ENCODE results near the gene GLYATL3. TPM values are rescaled to one million over a fixed set of nuclear protein-coding genes. Genes with fewer than 3 reads are reported as not detected.

GLYATL3 gene
- total and polyA plus RNA-seq, 5 donors from 2014 or later = not detected

- H3K9me3 ChIP-seq (ENCODE audit: control insufficient read depth in 2 of 2, low read length in 2 of 2) = no peaks in the 10 kb centered on the region
- H3K4me3 Mint-ChIP-seq = no peak overlapping the region
- ATAC-seq (ENCODE audit: low read depth in 2 of 2) = no peak
- no peak for DNase-seq
- H3K36me3 ChIP-seq (ENCODE audit: control insufficient read depth, insufficient read depth, low read length) = no peaks in the 10 kb centered on the region
- peaks cover 0 to 4% (median 0%) of the 10 kb centered on the region in 7 donors for H3K9me3 Mint-ChIP-seq
- no peak overlapping the region for H3K27ac Mint-ChIP-seq
- no peak overlapping the region for H3K27ac ChIP-seq (ENCODE audit: insufficient read depth, low read length, poor library complexity, severe bottlenecking)
- no peaks in the 10 kb centered on the region for H3K4me1 Mint-ChIP-seq
- H3K4me3 ChIP-seq (ENCODE audit: low read depth, low read length) = no peak overlapping the region
- no peaks in the 10 kb centered on the region for H3K4me1 ChIP-seq (ENCODE audit: control insufficient read depth, insufficient read depth, low read length, poor library complexity, severe bottlenecking)
- H3K36me3 Mint-ChIP-seq = no peaks in the 10 kb centered on the region
- H3K27me3 ChIP-seq (ENCODE audit: control insufficient read depth, insufficient read depth, low read length) = no peaks in the 10 kb centered on the region
- no peaks in the 10 kb centered on the region for H3K27me3 Mint-ChIP-seq
These were observed 63.5 kb downstream of the GLYATL3 start for GRCh38 chr6:49563006-49563886.

- no peak for DNase-seq
- no peaks in the 10 kb centered on the region for H3K36me3 Mint-ChIP-seq
These were observed 64.8 kb downstream of the GLYATL3 start for GRCh38 chr6:49564552-49564951.

GRCh38 chr6:49565261-49565660 is 65.5 kb downstream of the GLYATL3 start:
- DNase-seq (no peak), ATAC-seq (ENCODE audit: low read depth in 2 of 2) (no peak)
- H3K27me3 Mint-ChIP-seq = no peaks in the 10 kb centered on the region
- no peaks in the 10 kb centered on the region for H3K27me3 ChIP-seq (ENCODE audit: control insufficient read depth, insufficient read depth, low read length)
- no peaks in the 10 kb centered on the region for H3K9me3 ChIP-seq (ENCODE audit: control insufficient read depth in 2 of 2, low read length in 2 of 2)
- H3K4me3 ChIP-seq (ENCODE audit: low read depth, low read length) = no peak overlapping the region
- peaks cover 0 to 4% (median 0%) of the 10 kb centered on the region in 7 donors for H3K9me3 Mint-ChIP-seq
- no peaks in the 10 kb centered on the region for H3K36me3 Mint-ChIP-seq
- H3K27ac ChIP-seq (ENCODE audit: insufficient read depth, low read length, poor library complexity, severe bottlenecking) = no peak overlapping the region
- H3K4me3 Mint-ChIP-seq = no peak overlapping the region
- no peak overlapping the region for H3K27ac Mint-ChIP-seq
- H3K4me1 ChIP-seq (ENCODE audit: control insufficient read depth, insufficient read depth, low read length, poor library complexity, severe bottlenecking) = no peaks in the 10 kb centered on the region
- H3K4me1 Mint-ChIP-seq = no peaks in the 10 kb centered on the region
- no peaks in the 10 kb centered on the region for H3K36me3 ChIP-seq (ENCODE audit: control insufficient read depth, insufficient read depth, low read length)

More at GRCh38 chr6:49564552-49564951, 64.8 kb downstream of the GLYATL3 start:
- Histone ChIP-seq H3K36me3 (ENCODE audit: control insufficient read depth, insufficient read depth, low read length) (no peaks in the 10 kb centered on the region), H3K27me3 (ENCODE audit: control insufficient read depth, insufficient read depth, low read length) (no peaks in the 10 kb centered on the region), H3K4me3 (ENCODE audit: low read depth, low read length) (no peak overlapping the region), H3K27ac (ENCODE audit: insufficient read depth, low read length, poor library complexity, severe bottlenecking) (no peak overlapping the region), H3K4me1 (ENCODE audit: control insufficient read depth, insufficient read depth, low read length, poor library complexity, severe bottlenecking) (no peaks in the 10 kb centered on the region), H3K9me3 (ENCODE audit: control insufficient read depth in 2 of 2, low read length in 2 of 2) (no peaks in the 10 kb centered on the region)
- Mint-ChIP-seq H3K9me3 (peaks cover 0 to 4% (median 0%) of the 10 kb centered on the region in 7 donors), H3K27ac (no peak overlapping the region), H3K4me3 (no peak overlapping the region), H3K4me1 (no peaks in the 10 kb centered on the region), H3K27me3 (no peaks in the 10 kb centered on the region)
- ATAC-seq (ENCODE audit: low read depth in 2 of 2) = no peak

- Mint-ChIP-seq H3K27me3 (no peaks in the 10 kb centered on the region), H3K9me3 (peaks cover 0 to 4% (median 0%) of the 10 kb centered on the region in 7 donors), H3K36me3 (no peaks in the 10 kb centered on the region), H3K4me1 (no peaks in the 10 kb centered on the region), H3K27ac (no peak overlapping the region), H3K4me3 (no peak overlapping the region)
- ATAC-seq (ENCODE audit: low read depth in 2 of 2) (no peak), DNase-seq (no peak)
- H3K36me3 ChIP-seq (ENCODE audit: control insufficient read depth, insufficient read depth, low read length) = no peaks in the 10 kb centered on the region
- H3K27me3 ChIP-seq (ENCODE audit: control insufficient read depth, insufficient read depth, low read length) = no peaks in the 10 kb centered on the region
- no peak overlapping the region for H3K4me3 ChIP-seq (ENCODE audit: low read depth, low read length)
- H3K4me1 ChIP-seq (ENCODE audit: control insufficient read depth, insufficient read depth, low read length, poor library complexity, severe bottlenecking) = no peaks in the 10 kb centered on the region
- H3K9me3 ChIP-seq (ENCODE audit: control insufficient read depth in 2 of 2, low read length in 2 of 2) = no peaks in the 10 kb centered on the region
- H3K27ac ChIP-seq (ENCODE audit: insufficient read depth, low read length, poor library complexity, severe bottlenecking) = no peak overlapping the region
These were observed 66.1 kb downstream of the GLYATL3 start for GRCh38 chr6:49565855-49566254.

GRCh38 chr6:49570474-49571079 is 70.9 kb downstream of the GLYATL3 start:
- Mint-ChIP-seq H3K27ac (no peak overlapping the region), H3K4me3 (no peak overlapping the region), H3K27me3 (no peaks in the 10 kb centered on the region), H3K4me1 (no peaks in the 10 kb centered on the region), H3K36me3 (no peaks in the 10 kb centered on the region), H3K9me3 (no peaks in the 10 kb centered on the region)
- ATAC-seq (ENCODE audit: low read depth in 2 of 2) (no peak), DNase-seq (no peak)
- H3K4me3 ChIP-seq (ENCODE audit: low read depth, low read length) = no peak overlapping the region
- no peak overlapping the region for H3K27ac ChIP-seq (ENCODE audit: insufficient read depth, low read length, poor library complexity, severe bottlenecking)
- no peaks in the 10 kb centered on the region for H3K27me3 ChIP-seq (ENCODE audit: control insufficient read depth, insufficient read depth, low read length)
- H3K4me1 ChIP-seq (ENCODE audit: control insufficient read depth, insufficient read depth, low read length, poor library complexity, severe bottlenecking) = no peaks in the 10 kb centered on the region
- H3K36me3 ChIP-seq (ENCODE audit: control insufficient read depth, insufficient read depth, low read length) = no peaks in the 10 kb centered on the region
- H3K9me3 ChIP-seq (ENCODE audit: control insufficient read depth in 2 of 2, low read length in 2 of 2) = no peaks in the 10 kb centered on the region

- no peaks in the 10 kb centered on the region for H3K27me3 ChIP-seq (ENCODE audit: control insufficient read depth, insufficient read depth, low read length)
- ATAC-seq (ENCODE audit: low read depth in 2 of 2) = no peak
- Mint-ChIP-seq H3K27ac (no peak overlapping the region), H3K4me3 (no peak overlapping the region), H3K27me3 (no peaks in the 10 kb centered on the region), H3K9me3 (peaks cover 0 to 3% (median 0%) of the 10 kb centered on the region in 7 donors), H3K36me3 (no peaks in the 10 kb centered on the region), H3K4me1 (no peaks in the 10 kb centered on the region)
- no peaks in the 10 kb centered on the region for H3K4me1 ChIP-seq (ENCODE audit: control insufficient read depth, insufficient read depth, low read length, poor library complexity, severe bottlenecking)
- no peak overlapping the region for H3K27ac ChIP-seq (ENCODE audit: insufficient read depth, low read length, poor library complexity, severe bottlenecking)
- DNase-seq = no peak
- H3K36me3 ChIP-seq (ENCODE audit: control insufficient read depth, insufficient read depth, low read length) = no peaks in the 10 kb centered on the region
- H3K9me3 ChIP-seq (ENCODE audit: control insufficient read depth in 2 of 2, low read length in 2 of 2) = no peaks in the 10 kb centered on the region
- H3K4me3 ChIP-seq (ENCODE audit: low read depth, low read length) = no peak overlapping the region
These were observed 76.9 kb downstream of the GLYATL3 start for GRCh38 chr6:49576618-49577017.

All from CD4-positive, CD25-positive, alpha-beta regulatory T cell (primary cell).